DOHH2 (cell line): Measurements from ENCODE around the gene APOL2.

Experiments used
- EZH2phosphoT487 ChIP-seq: fragments of 200-600 bp; sonication (generic); IDR thresholded peaks from 2 replicates; pipeline ENCODE4 v1.6.1; 2017; ENCODE audit warnings: borderline replicate concordance, mild to moderate bottlenecking, antibody characterized with exemption, low read length, moderate library complexity, mixed read lengths
- TF ChIP-seq, protein P1 (sequence below): fragments of 200-600 bp; sonication (generic); IDR thresholded peaks from one replicate; pipeline ENCODE4 v1.5.1; 2014; ENCODE audit warnings: antibody characterized with exemption, mild to moderate bottlenecking, low read depth, low read length; ENCODE audit not compliant: poor library complexity, severe bottlenecking

DNA sequence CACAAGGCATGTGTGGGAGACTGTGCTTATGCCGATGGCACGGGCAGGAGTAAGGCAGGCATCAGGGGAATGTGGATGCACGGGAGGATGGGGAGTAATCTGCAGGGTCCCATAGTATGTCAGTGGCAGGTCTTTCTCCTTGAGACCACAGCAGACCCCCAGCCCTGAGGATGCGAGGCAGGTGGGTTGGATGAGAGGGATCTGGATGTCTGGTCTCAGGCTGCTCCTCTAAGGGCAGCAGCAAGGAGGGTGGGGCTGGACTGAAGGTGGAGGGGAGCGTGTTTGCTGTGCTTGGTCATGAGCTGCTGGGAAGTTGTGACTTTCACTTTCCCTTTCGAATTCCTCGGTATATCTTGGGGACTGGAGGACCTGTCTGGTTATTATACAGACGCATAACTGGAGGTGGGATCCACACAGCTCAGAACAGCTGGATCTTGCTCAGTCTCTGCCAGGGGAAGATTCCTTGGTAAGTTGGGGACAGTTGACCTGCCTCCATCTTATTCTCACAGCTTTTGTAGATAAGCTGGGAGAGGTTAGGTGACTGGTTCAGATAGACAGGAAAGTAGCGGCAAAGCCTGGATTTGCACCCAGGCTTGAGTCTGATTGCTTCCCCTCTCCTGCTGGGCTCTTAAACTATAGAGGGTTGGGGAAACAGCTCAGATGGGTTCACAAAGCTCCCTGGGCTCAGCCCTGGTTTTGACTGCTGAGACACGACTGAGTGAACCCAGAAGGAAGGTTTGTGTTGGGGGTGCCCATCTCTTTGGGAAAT lies 13.6 kb upstream of the APOL2 start, which contains the start of gene APOL1:
- TF ChIP-seq, protein P1, sequence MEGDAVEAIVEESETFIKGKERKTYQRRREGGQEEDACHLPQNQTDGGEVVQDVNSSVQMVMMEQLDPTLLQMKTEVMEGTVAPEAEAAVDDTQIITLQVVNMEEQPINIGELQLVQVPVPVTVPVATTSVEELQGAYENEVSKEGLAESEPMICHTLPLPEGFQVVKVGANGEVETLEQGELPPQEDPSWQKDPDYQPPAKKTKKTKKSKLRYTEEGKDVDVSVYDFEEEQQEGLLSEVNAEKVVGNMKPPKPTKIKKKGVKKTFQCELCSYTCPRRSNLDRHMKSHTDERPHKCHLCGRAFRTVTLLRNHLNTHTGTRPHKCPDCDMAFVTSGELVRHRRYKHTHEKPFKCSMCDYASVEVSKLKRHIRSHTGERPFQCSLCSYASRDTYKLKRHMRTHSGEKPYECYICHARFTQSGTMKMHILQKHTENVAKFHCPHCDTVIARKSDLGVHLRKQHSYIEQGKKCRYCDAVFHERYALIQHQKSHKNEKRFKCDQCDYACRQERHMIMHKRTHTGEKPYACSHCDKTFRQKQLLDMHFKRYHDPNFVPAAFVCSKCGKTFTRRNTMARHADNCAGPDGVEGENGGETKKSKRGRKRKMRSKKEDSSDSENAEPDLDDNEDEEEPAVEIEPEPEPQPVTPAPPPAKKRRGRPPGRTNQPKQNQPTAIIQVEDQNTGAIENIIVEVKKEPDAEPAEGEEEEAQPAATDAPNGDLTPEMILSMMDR: no peak
- no peak for TF ChIP-seq EZH2phosphoT487
